ENCODE results near the gene FMN1.

FMN1 gene

GRCh38 chr15:32986147-32986546 is 208.4 kb downstream of the FMN1 start:
- Histone ChIP-seq H3K27ac (no peak overlapping the region), H3K9me3 (ENCODE audit: severe bottlenecking) (no peaks in the 10 kb centered on the region), H3K4me3 (ENCODE audit: low read depth, low read length) (no peak overlapping the region), H3K27me3 (ENCODE audit: insufficient read depth, low read depth, severe bottlenecking) (no peaks in the 10 kb centered on the region), H3K36me3 (no peaks in the 10 kb centered on the region)
- TF ChIP-seq CTCF (IDR thresholded peaks at IDR 0.05; ENCODE audit: low read depth, low read length), result no peak
- no peak for DNase-seq

GRCh38 chr15:32983679-32984078 is 210.8 kb downstream of the FMN1 start:
- DNase-seq, result no peak
- no peak for TF ChIP-seq CTCF (IDR thresholded peaks at IDR 0.05; ENCODE audit: low read depth, low read length)
- H3K9me3 ChIP-seq (ENCODE audit: severe bottlenecking), result no peaks in the 10 kb centered on the region

GRCh38 chr15:32982001-32982400 is 212.5 kb downstream of the FMN1 start:
- DNase-seq, result no peak
- Histone ChIP-seq H3K27me3 (ENCODE audit: insufficient read depth, low read depth, severe bottlenecking) (no peaks in the 10 kb centered on the region), H3K36me3 (no peaks in the 10 kb centered on the region), H3K4me3 (ENCODE audit: low read depth, low read length) (no peak overlapping the region), H3K9me3 (ENCODE audit: severe bottlenecking) (no peaks in the 10 kb centered on the region), H3K27ac (no peak overlapping the region)
- no peak for TF ChIP-seq CTCF (IDR thresholded peaks at IDR 0.05; ENCODE audit: low read depth, low read length)

More at GRCh38 chr15:32983679-32984078, 210.8 kb downstream of the FMN1 start:
- no peaks in the 10 kb centered on the region for H3K27me3 ChIP-seq (ENCODE audit: insufficient read depth, low read depth, severe bottlenecking)
- H3K4me3 ChIP-seq (ENCODE audit: low read depth, low read length), result no peak overlapping the region
- H3K36me3 ChIP-seq, result no peaks in the 10 kb centered on the region
- H3K27ac ChIP-seq, result no peak overlapping the region

GRCh38 chr15:32981536-32981935 is 213.0 kb downstream of the FMN1 start:
- no peak for DNase-seq

GRCh38 chr15:32979710-32980109 is 214.8 kb downstream of the FMN1 start:
- no peak for DNase-seq
- Histone ChIP-seq H3K27me3 (ENCODE audit: insufficient read depth, low read depth, severe bottlenecking) (no peaks in the 10 kb centered on the region), H3K27ac (no peak overlapping the region), H3K36me3 (no peaks in the 10 kb centered on the region), H3K9me3 (ENCODE audit: severe bottlenecking) (no peaks in the 10 kb centered on the region), H3K4me3 (ENCODE audit: low read depth, low read length) (no peak overlapping the region)
- no peak for TF ChIP-seq CTCF (IDR thresholded peaks at IDR 0.05; ENCODE audit: low read depth, low read length)

More at GRCh38 chr15:32981536-32981935, 213.0 kb downstream of the FMN1 start:
- Histone ChIP-seq H3K27me3 (ENCODE audit: insufficient read depth, low read depth, severe bottlenecking) (no peaks in the 10 kb centered on the region), H3K4me3 (ENCODE audit: low read depth, low read length) (no peak overlapping the region), H3K27ac (no peak overlapping the region), H3K9me3 (ENCODE audit: severe bottlenecking) (no peaks in the 10 kb centered on the region), H3K36me3 (no peaks in the 10 kb centered on the region)
- no peak for TF ChIP-seq CTCF (IDR thresholded peaks at IDR 0.05; ENCODE audit: low read depth, low read length)

- DNase-seq, result no peak
- no peaks in the 10 kb centered on the region for H3K36me3 ChIP-seq
- H3K27ac ChIP-seq, result no peak overlapping the region
- H3K27me3 ChIP-seq (ENCODE audit: insufficient read depth, low read depth, severe bottlenecking), result no peaks in the 10 kb centered on the region
- no peak for TF ChIP-seq CTCF (IDR thresholded peaks at IDR 0.05; ENCODE audit: low read depth, low read length)
- no peaks in the 10 kb centered on the region for H3K9me3 ChIP-seq (ENCODE audit: severe bottlenecking)
- H3K4me3 ChIP-seq (ENCODE audit: low read depth, low read length), result no peak overlapping the region
Measured at GRCh38 chr15:32977506-32977905, 217.0 kb downstream of the FMN1 start.

All from WERI-Rb-1 (cell line).